HG02642 (cell line): Measurements from ENCODE around the gene TRAPPC3.

Source experiments
- ATAC-seq: cut with Tn5 transposase; IDR thresholded peaks from one replicate; pipeline ENCODE4 v1.9.1; 2021; ENCODE audit warnings: mild to moderate bottlenecking; ENCODE audit not compliant: unreplicated experiment, poor library complexity

The TRAPPC3 gene

GRCh38 chr1:36154765-36155407 is 5.6 kb upstream of the TRAPPC3 start:
- ATAC-seq, result no peak

GRCh38 chr1:36154335-36154734 is 5.0 kb upstream of the TRAPPC3 start:
- ATAC-seq, result no peak

- ATAC-seq, result no peak
These were observed 4.2 kb upstream of the TRAPPC3 start for GRCh38 chr1:36153476-36153875.

DNA sequence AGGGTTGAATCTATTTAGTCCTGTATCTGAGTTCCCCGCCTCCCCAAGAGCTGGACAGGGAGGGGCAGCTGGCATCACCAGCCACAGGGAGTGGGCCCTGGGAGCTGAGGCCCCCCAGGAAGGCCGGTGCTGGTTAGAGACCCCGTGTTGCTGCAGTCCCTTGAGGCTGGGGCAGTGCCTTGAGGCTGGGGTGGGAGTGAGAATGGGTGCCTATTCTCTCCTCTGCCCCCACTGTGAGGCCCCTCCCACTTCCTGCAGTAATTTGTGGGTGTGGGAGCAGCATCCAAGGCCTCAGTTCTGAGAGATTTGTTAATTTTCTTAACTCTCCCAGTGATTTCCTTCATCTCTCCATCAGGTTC is 2.5 kb upstream of the TRAPPC3 start:
- no peak for ATAC-seq

- ATAC-seq, result no peak
These were observed 2.0 kb upstream of the TRAPPC3 start for GRCh38 chr1:36151134-36151844.

GRCh38 chr1:36150296-36151133 is 1.2 kb upstream of the TRAPPC3 start:
- peak; percentile 41 for ATAC-seq

DNA sequence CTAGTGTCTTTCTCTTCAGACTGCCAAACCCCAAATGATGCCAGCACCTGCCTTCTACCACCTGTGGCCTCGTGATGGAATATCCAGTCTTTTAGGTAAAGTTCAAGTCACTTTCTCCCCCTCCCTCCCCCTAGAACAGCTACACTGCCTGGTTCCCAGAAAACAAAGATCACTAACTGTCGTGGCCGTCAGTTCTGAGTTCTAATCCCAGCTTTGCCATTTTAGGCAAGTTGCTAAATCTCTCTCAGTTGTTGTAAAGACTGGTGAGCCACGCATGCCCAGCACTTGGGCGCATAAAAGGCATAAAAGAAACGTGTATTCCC is 648 bp upstream of the TRAPPC3 start:
- no peak for ATAC-seq

DNA sequence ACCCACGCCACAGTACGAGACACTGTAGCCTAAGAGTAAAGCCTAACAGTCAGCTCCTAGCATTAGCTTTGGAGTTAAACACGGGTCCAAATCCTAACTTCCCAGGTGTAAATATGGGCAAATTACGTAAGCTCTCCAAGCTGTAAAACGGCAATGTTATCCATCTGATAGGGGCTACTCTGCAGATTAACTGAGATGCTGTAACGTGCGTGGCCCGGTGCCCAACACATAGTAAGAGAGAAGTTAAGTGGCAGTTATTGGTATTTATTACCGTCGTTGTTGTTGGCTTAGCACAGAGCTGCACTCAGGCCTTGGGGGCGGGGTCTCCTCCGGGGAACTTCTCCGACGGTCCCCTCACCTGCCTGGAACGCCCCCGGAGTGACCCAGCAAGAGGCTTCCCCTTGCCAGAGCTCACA is 457 bp downstream of the TRAPPC3 start:
- no peak for ATAC-seq

GRCh38 chr1:36144413-36144812 is 4.9 kb downstream of the TRAPPC3 start:
- no peak for ATAC-seq

DNA sequence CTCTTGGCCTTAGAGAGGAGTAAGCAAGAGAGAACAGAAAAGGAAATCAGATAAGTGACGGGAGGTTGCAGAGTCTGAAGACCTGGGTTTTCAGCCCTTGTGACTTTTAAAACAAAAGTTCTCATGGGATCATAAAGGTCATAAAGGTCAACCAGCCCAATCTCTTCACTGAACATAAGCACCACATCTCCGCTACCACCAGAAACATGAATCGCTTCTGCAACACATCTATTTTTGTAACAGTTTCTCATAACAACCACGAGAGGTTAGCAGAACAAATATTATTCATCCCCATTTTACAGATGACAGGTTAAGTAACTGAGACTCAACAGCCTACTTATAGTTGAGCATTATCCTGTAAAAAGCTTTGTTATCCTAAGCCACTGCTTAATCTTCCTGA is 5.9 kb downstream of the TRAPPC3 start:
- no peak for ATAC-seq

DNA sequence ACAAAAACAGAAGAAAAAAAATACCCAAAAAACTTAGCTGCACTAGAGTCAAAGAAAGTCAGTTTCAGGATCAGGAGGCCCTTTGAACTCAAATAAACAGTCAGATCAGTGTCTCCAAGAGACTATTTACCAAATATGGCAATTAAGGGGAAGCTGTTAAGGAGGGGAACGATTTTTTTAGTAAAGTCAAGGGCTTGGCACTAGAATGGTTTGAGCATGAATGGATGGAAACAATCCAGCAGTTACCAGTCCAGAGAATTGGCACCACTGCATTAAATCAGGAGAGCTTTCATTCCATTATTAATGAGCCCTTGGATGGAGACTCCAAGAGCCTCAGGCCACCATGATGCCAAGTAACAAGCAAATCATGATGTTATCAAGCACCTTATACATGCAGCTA is 7.2 kb downstream of the TRAPPC3 start:
- no peak for ATAC-seq

- ATAC-seq, result no peak
These were observed 9.8 kb downstream of the TRAPPC3 start for GRCh38 chr1:36139521-36139920.

DNA sequence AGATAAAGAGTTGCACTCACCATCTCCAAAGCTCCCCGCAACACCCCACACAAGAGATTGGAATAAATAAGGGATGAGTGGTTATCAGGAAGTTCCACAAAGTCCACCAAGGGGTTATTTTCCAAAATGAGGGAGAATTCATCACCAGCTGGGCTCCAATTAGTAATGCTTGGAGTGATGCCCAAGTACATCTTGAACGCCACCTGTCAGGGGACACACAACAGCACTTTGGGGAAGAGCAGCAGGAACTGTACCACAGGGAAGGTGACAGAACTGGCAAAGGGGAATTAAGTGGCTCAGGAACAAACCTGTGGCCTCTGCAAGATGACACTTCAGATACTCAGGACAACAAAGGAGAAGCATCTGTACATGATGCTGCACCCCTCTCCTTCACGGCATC is 11.5 kb downstream of the TRAPPC3 start:
- ATAC-seq, result no peak

- ATAC-seq, result no peak
These were observed 12.1 kb downstream of the TRAPPC3 start for GRCh38 chr1:36137226-36137625.

DNA sequence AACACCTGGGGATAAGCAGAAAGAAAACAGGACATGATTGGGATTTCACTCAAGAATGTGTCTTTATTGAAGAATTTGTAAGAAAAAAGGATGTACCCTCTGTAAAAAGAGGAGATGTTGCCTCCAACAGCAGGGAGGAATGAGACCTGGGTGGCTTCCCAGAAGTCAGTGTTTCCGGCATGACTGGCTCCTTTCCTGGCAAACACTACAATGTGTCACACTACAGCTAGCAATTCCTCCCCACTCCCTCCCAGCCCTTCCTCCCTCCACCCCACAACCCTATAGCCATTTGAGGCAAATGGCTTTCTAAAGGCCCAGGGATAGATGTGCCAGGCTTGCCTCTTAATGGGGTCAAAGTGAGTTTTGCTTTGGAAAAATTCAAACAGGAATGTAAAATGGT is 12.8 kb downstream of the TRAPPC3 start:
- ATAC-seq, result no peak

GRCh38 chr1:36135796-36136195 is 13.5 kb downstream of the TRAPPC3 start:
- no peak for ATAC-seq

DNA sequence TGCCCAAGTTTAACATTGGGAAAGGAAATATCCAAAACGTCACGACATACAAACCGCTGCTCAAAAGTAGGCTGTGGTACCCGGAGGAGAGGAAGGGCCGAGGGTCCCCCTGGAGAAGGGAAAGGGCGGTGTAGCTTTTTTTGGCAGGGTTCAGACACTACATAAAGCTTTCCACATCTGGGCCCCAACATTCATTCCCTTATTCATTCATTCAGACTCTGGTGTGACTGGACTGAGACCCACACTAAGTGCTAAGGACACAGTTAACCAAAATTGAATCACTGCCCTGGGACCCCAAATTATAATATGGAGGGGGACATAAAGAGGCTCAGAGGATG is 14.0 kb downstream of the TRAPPC3 start:
- ATAC-seq, result no peak

DNA sequence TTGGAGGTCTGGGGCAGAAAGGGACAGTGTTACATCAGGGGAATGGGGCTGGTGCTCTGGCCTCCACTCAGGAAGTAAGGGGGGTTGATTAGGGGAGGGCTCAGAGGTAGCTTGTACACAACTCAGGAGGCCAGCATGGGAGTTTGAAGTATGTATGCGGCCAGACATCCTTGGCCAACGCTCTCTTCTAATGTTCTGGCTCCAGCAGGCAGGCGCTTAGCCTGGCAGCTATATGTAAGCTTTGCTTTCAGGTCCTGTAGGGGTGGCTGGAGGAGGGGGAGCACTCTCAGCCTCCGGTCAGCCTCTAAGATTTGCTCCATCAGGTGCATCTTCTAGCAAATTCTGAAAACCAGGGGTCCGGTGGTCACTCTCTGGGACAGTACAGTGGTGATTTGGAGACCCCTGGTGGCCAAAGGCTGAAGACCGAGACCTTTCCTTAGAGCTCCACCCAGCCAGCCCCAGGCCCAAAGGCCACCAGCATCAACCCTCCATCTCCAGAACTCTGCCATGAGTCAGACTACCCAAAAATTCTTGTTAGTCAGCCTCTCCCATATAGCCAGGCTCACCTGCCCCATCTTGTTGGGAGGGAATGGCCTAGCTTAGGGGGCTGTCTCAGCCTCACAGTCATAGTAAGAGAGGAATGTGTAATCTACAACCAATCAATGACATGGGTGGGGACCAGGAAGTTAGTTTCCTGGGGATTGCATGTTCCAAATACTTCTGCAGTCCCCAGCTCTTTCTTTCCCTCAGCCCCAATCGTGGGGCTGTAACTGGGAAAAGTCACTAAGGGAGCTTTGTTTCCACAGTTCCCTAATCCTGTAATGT is 14.6 kb downstream of the TRAPPC3 start:
- ATAC-seq, result no peak

DNA sequence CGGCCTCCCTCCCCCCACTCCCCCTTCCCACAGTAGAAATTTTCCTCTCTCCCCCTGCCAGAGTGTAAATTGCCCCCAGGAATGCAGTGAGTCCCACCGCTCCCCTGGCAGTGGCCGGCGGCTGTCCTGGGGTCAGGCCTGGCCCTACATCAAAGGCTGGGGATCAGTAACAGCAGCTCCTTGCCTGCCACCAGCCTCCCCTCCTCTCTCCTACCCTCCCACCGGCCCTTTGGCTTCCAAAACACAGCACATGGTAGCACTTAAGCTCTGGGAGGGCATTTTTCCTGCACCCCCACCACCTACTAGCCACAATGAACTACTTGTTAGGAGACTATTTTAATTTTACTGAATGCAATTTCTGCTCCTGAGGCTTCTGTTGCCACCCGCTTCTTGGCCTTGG is 15.3 kb downstream of the TRAPPC3 start:
- ATAC-seq, result no peak

DNA sequence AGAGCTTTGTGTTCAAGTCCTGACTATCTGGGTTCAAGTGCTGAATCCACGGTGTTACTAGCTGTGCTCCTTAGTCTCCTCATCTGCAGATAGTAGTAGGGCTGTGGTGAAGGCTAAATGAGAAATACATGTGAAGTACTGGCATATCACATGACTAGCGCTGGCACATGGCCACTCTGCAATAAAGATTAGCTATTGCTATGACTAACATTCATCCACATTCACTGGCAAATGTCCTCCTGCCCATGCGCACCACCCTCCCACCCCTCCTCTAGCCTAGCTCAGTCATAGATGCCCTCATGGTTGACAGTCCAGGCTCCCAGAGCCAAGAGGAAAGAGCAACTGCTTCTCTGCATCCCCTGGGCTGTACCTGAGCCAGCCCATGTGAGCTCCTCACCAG is 15.8 kb downstream of the TRAPPC3 start:
- no peak for ATAC-seq

- ATAC-seq, result no peak
These were observed 17.3 kb downstream of the TRAPPC3 start for GRCh38 chr1:36132029-36132428.
